Pancreas (tissue), 10 donors: ENCODE results near the gene HMGCS2. TPM values are rescaled to one million over a fixed set of nuclear protein-coding genes. Genes with fewer than 3 reads are reported as not detected.

Experiments used
- ATAC-seq, 4 donors: fragments of 200-7000 bp; cut with Tn5 transposase; one replicate each; pipeline versions ENCODE4 v1.8.0 to v1.9.1; 2020; ENCODE audit warnings: mild to moderate bottlenecking in 4 of 4, moderate library complexity in 4 of 4
- DNase-seq, 6 donors: peaks; one replicate each; pipeline ENCODE4 v3.0.0-alpha.2; 2020
- FAIRE-seq: peaks from 2 replicates; lab custom pipeline; 2012; peaks lifted over from hg19 to GRCh38; lab: Jason Lieb, UNC
- H3K27ac ChIP-seq, 4 donors: fragments of 200-600 bp; sonication (generic); 1 replicate in 3 of 4; 2 replicates in 1 of 4; pipeline versions ENCODE4 v1.5.0 to v1.8.0; 2020
- H3K27me3 ChIP-seq, 4 donors: fragments of 200-600 bp; one replicate each; pipeline ENCODE4 v1.8.0; 2021
- H3K36me3 ChIP-seq, 3 donors: fragments of 200-600 bp; sonication (generic) in 1 of 3; one replicate each; pipeline versions ENCODE4 v1.5.0 to v1.8.0; 2020 to 2021
- H3K4me1 ChIP-seq, 3 donors: fragments of 200-600 bp; one replicate each; pipeline ENCODE4 v1.8.0; 2021
- H3K4me3 ChIP-seq, 4 donors: fragments of 200-600 bp; sonication (generic) in 2 of 4; one replicate each; pipeline versions ENCODE4 v1.5.0 to v1.8.0; 2020 to 2021
- H3K9me3 ChIP-seq, 4 donors: fragments of 200-600 bp; one replicate each; pipeline ENCODE4 v1.8.0; 2021
- CTCF ChIP-seq, 4 donors: fragments of 200-600 bp; sonication (generic) in 3 of 4; IDR thresholded peaks; one replicate each; pipeline versions ENCODE4 v1.5.0 to v1.8.0; 2021; ENCODE audit warnings: antibody characterized with exemption in 4 of 4
- WGBS, 2 donors: extraction: QIAGEN DNeasy Blood & Tissue Kit; methylation state at CpG; one replicate each; pipeline ENCODE4 v1.1.7; 2013; 5-methylcytosine and 5-hydroxymethylcytosine counted together
- intact Hi-C, 3 donors: fragments of 100-400 bp; cut with DNase I; formaldehyde crosslinking; loops; one replicate each; pipeline versions ENCODE4 v1.11.1 to v1.14.2; 2022
- polyA plus RNA-seq, 2 donors: library from polyadenylated mRNA; stranded (reverse); fragments of 200-250 nt; gene quantifications; one replicate each; pipeline ENCODE4 v1.2.3, GENCODE V29; 2013
- total RNA-seq, 6 donors: library from RNA; stranded (reverse); fragmentation: NEBNext Ultra II Directional in 4 of 6; extraction: Animal tissue kit (Norgen Biotek cat#: 25700) in 4 of 6; gene quantifications; one replicate each; pipeline versions ENCODE4 v1.2.1 to v1.2.4, GENCODE V29; 2021 to 2023
- donor health status: healthy with polysubstance abuse.
- donor health status: DM: no; HTN: no; CAD: no; lungs with moderate emphysema.
- donor health status: DM: no; HTN: no; CAD: no.
- donor health status: control.
- donor health status: control.
- donor health status: Bipolar disorder and iron deficiency.
- donor health status: DM: yes; HTN: yes; CAD: no.
- donor health status: DM: no; HTN: no; CAD: no.
- donor health status: DM: no; HTN: no; CAD: no.
- donor health status: DM: yes; HTN: yes; CAD: no.

HMGCS2 gene
- total and polyA plus RNA-seq, 8 donors: 0.23 to 32.2 (median 0.66) TPM; not detected in 2

GRCh38 chr1:119784191-119784781 is 15.6 kb upstream of the HMGCS2 start:
- Histone ChIP-seq H3K27me3 (no peaks in the 10 kb centered on the region), H3K9me3 (no peaks in the 10 kb centered on the region), H3K36me3 (no peaks in the 10 kb centered on the region), H3K4me3 (no peak overlapping the region), H3K4me1 (peaks cover 8 to 34% (median 18%) of the 10 kb centered on the region in 3 donors), H3K27ac (no peak overlapping the region)
- intact Hi-C loops: no loop called here
- FAIRE-seq (no peak), DNase-seq (peak in 2 of 6 donors; percentile 47 to 61), ATAC-seq (peak; percentile 21 to 77 (median 66))
- TF ChIP-seq CTCF (IDR thresholded peaks at IDR 0.05): no peak
- WGBS, 2 donors: 34 to 55% methylated on average over 3 of the region's 3 CpGs

DNA sequence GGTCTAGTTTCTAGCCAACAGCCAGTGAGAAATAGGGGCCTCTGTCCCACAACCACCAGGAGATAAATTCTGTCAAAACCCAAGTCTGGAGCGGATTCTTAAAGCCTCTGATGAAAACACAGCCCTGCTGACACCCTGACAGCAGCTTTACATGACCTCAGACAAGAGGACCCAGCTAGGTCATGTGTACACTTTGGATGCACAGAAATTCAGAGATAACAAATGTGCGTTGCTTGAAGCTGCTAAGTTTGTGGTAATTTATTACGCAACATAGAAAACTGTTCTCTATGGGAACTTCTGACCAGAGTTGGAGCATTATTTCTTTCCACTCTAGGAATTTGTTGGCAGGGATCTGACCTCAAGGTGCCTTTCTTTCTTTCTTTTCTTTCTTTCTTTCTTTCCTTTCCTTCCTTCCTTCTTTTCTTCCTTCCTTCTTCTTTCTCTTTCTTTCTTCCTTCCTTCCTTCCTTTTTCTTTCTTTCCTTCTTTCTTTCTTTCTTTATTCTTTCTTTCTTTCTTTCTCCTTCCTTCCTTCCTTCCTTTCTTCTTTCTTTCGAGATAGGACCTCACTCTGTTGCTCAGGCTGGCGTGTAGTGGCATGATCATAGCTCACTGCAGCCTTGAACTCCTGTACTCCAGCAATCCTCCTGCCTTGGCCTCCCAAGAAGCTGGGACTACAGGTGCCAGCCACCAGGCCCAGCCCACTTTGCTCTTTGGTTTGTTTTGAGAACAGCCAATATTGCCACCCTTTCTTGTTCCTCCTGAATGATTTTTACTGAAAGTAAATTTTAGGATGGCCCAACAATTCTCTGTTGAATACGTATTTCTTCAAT is 14.9 kb upstream of the HMGCS2 start:
- intact Hi-C loops: no loop called here
- H3K36me3 ChIP-seq: no peaks in the 10 kb centered on the region
- no peak for FAIRE-seq

GRCh38 chr1:119782631-119783325 is 14.1 kb upstream of the HMGCS2 start:
- WGBS, 2 donors: 77% methylated on average over 7 of the region's 7 CpGs
- no peak overlapping the region for H3K27ac ChIP-seq
- FAIRE-seq: no peak

More for the DNA sequence above, 14.9 kb upstream of the HMGCS2 start:
- no peak overlapping the region for H3K27ac ChIP-seq
- no peak overlapping the region for H3K4me3 ChIP-seq
- 76 to 81% methylated on average over 6 of the region's 6 CpGs for WGBS, 2 donors
- DNase-seq: no peak
- no peaks in the 10 kb centered on the region for H3K27me3 ChIP-seq
- peaks cover 11 to 30% (median 20%) of the 10 kb centered on the region in 3 donors for H3K4me1 ChIP-seq
- H3K9me3 ChIP-seq: no peaks in the 10 kb centered on the region
- no peak for ATAC-seq
- no peak for TF ChIP-seq CTCF (IDR thresholded peaks at IDR 0.05)

DNA sequence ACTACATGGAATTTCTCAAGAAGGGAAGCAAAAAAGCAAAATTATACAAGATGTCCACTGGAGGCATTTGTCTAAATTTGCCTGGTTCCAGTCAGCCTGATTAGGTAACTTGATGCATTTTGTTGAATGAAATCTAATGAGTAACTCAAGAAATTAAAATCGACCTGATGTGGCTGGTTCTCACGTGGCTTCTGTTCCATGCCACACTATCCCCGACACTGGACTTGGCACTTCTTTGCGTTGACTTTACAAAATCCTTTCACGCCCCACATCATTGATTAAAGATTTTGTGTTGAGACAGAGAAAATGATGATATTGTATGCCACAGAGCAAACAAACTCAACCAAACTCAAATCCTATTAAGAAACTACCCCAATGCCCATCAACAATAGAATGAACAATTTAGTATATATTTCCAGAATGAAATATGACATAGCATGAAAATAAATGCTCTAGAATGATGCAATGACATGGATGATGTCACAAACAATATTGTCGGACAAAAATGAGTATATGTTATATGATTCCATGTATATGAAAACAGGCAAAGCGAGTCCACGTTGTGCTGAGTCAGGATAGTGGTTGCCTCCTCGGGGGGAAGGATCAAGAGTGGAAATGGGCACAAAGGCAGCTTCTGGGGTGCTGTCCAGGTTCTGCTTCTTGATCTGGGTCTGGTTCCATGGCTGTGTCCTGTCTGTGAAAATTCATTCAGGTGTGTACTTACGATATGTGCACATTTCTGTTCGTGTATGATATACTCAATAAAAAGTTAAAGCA is 12.9 kb upstream of the HMGCS2 start:
- TF ChIP-seq CTCF (IDR thresholded peaks at IDR 0.05): no peak
- no peak overlapping the region for H3K27ac ChIP-seq
- no peaks in the 10 kb centered on the region for H3K36me3 ChIP-seq
- DNase-seq (no peak), ATAC-seq (no peak), FAIRE-seq (no peak)
- H3K4me1 ChIP-seq: peaks cover 9 to 15% (median 10%) of the 10 kb centered on the region in 3 donors
- no peaks in the 10 kb centered on the region for H3K9me3 ChIP-seq
- no peak overlapping the region for H3K4me3 ChIP-seq
- no peaks in the 10 kb centered on the region for H3K27me3 ChIP-seq
- WGBS, 2 donors: 85 to 88% methylated on average over 11 of the region's 11 CpGs
- intact Hi-C loops: no loop called here

More at GRCh38 chr1:119782631-119783325, 14.1 kb upstream of the HMGCS2 start:
- H3K36me3 ChIP-seq: no peaks in the 10 kb centered on the region
- TF ChIP-seq CTCF (IDR thresholded peaks at IDR 0.05): no peak
- H3K9me3 ChIP-seq: no peaks in the 10 kb centered on the region
- no peak overlapping the region for H3K4me3 ChIP-seq
- no peaks in the 10 kb centered on the region for H3K27me3 ChIP-seq
- ATAC-seq (no peak), DNase-seq (no peak)
- intact Hi-C loops: no loop called here
- peaks cover 9 to 22% (median 20%) of the 10 kb centered on the region in 3 donors for H3K4me1 ChIP-seq
